Natural killer cell treated with Interleukin-12 subunit alpha and Interleukin-12 subunit beta and Interleukin-15 and Interleukin-18, amount 100 ng/mL, for 72 hours (primary cell): Measurements from ENCODE around the gene PCAT6. TPM values are rescaled to one million over a fixed set of nuclear protein-coding genes. Genes with fewer than 3 reads are reported as not detected.
"Not testable (repeated sequence)": the region's sequence is repeated elsewhere in the genome, so short reads cannot be mapped to it uniquely, and the experiment has no call there.

ENCODE experiments used
- ATAC-seq, 2 donors: fragments of 150-1000 bp; cut with Tn5 transposase in 1 of 2; sonication (Bioruptor Pico), chemical (Tn5 transposase) in 1 of 2; 2 replicates each; pipeline ENCODE4 v1.10.0; 2021
- DNase-seq: peaks from one replicate; pipeline ENCODE4 v3.0.0; 2022; ENCODE audit warnings: low spot score
- H3K27ac Mint-ChIP-seq, 2 donors: 1 replicate in 1 of 2; 2 replicates in 1 of 2; pipeline ENCODE4 v1.8.0; 2022; ENCODE audit warnings: mixed read lengths in 2 of 2, mild to moderate bottlenecking in 1 of 2, moderate library complexity in 1 of 2
- H3K27me3 Mint-ChIP-seq, 2 donors: 1 replicate in 1 of 2; 2 replicates in 1 of 2; pipeline ENCODE4 v1.8.0; 2022; ENCODE audit warnings: mixed read lengths in 2 of 2
- H3K36me3 Mint-ChIP-seq: one replicate; pipeline ENCODE4 v1.8.0; 2022; ENCODE audit warnings: mixed read lengths
- H3K4me1 Mint-ChIP-seq, 2 donors: 1 replicate in 1 of 2; 2 replicates in 1 of 2; pipeline ENCODE4 v1.8.0; 2022; ENCODE audit warnings: low read depth in 2 of 2, mixed read lengths in 2 of 2, mild to moderate bottlenecking in 1 of 2
- H3K4me3 Mint-ChIP-seq: one replicate; pipeline ENCODE4 v1.8.0; 2022; ENCODE audit warnings: mixed read lengths
- H3K9me3 Mint-ChIP-seq: 2 replicates; pipeline ENCODE4 v1.8.0; 2022; ENCODE audit warnings: mixed read lengths
- total RNA-seq, 2 donors: library from RNA; stranded (reverse); gene quantifications; one replicate each; pipeline ENCODE4 v1.2.3, GENCODE V29; 2022

The PCAT6 gene
- total RNA-seq, 2 donors from 2014 or later: 1.0 to 1.4 TPM

DNA sequence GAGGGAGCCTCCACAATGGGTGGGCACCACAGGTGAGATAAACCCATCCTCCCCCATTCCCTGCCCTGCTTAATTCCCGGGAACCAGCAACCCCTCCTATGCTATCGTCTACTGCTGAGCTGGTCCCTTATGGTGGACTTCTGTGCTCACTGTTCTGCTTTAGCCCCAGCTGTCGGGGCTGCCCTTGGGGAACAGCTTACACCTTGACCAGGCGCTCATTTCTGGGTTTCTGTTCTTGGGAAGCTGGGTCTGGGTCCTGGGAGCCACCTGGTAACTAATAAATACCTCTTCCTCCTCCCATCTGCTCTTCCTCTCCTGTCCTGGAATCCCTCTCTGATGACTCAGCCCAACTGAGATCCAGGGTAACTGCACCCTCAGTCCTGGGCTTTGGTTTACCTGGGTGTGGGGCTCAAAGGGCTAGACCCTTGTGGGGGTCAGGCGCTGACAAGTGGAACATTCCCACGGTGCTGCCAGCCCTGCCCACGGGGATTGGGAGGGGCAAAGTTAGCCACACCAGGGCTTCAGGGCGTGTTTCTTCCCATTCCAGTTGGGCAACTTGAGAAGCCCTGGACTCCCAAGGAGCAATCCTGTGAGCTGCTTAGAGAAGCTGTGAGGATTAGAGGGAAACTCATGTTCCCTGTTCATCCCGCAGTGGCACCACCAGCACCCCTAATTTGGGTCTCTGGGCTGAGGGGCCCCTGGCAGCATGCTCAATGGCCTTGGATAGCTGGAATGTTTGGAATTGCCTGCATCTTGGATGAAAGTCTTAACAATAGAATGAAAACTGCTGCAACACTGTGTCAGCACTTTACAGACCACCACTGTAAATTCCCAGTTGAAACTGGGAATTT, 1.6 kb downstream of the PCAT6 start:
- Mint-ChIP-seq H3K9me3 (no peaks in the 10 kb centered on the region), H3K27me3 (peaks cover 0 to 8% of the 10 kb centered on the region in 2 donors), H3K4me3 (peak overlapping the region; percentile 89), H3K27ac (peak overlapping the region; percentile 80 to 89), H3K36me3 (no peaks in the 10 kb centered on the region), H3K4me1 (peaks cover 25 to 29% of the 10 kb centered on the region in 2 donors)
- ATAC-seq (no peak), DNase-seq (no peak)

DNA sequence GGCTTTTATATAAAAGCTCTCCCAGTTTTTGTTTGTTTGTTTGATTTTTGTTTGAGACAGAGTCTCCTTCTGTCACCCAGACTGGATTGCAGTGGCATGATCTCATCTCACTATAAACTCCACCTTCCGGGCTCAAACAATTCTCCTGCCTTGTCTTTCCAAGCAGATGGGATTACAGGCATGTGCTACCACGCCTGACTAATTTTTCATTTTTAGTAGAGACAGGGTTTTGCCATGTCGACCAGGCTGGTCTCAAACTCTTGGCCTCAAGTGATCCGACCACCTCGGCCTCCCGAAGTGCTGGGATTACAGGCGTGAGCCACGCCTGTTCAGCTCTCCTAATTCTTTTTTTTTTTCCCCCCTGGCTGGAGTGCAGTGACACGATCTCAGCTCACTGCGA, 4.4 kb downstream of the PCAT6 start:
- Mint-ChIP-seq H3K4me3 (no peak overlapping the region), H3K9me3 (no peaks in the 10 kb centered on the region), H3K27me3 (peaks cover 19 to 23% of the 10 kb centered on the region in 2 donors), H3K36me3 (no peaks in the 10 kb centered on the region), H3K4me1 (peaks cover 8 to 17% of the 10 kb centered on the region in 2 donors), H3K27ac (no peak overlapping the region)
- ATAC-seq: no peak
- DNase-seq: no peak

GRCh38 chr1:202818819-202819218, 8.1 kb downstream of the PCAT6 start:
- ATAC-seq (no peak), DNase-seq (no peak)
- Mint-ChIP-seq H3K36me3 (no peaks in the 10 kb centered on the region), H3K9me3 (no peaks in the 10 kb centered on the region), H3K4me3 (no peak overlapping the region), H3K4me1 (no peaks in the 10 kb centered on the region), H3K27ac (peak overlapping the region in 1 of 2 donors; percentile 6), H3K27me3 (peaks cover 23 to 24% of the 10 kb centered on the region in 2 donors)

DNA sequence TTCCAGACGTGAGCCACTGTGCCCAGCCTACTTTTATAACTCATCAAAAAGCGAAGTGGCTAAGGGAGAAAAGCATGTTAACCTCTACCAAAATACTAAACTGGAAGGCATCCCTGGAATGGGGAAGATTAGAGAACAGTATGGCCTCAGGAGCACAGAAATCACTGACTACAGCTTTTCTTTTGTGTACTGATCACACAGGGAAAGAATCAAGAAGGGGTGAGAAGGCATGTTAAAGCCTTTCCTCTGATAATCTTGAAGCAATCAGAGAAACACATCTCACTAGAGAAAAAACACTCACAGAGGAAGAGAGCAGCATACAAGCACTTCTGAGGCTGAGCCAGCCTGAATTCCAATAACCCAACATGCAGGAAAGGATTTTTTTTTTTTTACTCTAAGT, 10.7 kb downstream of the PCAT6 start:
- no peaks in the 10 kb centered on the region for H3K36me3 Mint-ChIP-seq
- H3K27me3 Mint-ChIP-seq: peaks cover 26 to 30% of the 10 kb centered on the region in 2 donors
- ATAC-seq (no peak), DNase-seq (no peak)
- no peaks in the 10 kb centered on the region for H3K4me1 Mint-ChIP-seq
- H3K27ac Mint-ChIP-seq: no peak overlapping the region
- H3K9me3 Mint-ChIP-seq: no peaks in the 10 kb centered on the region
- H3K4me3 Mint-ChIP-seq: no peak overlapping the region

DNA sequence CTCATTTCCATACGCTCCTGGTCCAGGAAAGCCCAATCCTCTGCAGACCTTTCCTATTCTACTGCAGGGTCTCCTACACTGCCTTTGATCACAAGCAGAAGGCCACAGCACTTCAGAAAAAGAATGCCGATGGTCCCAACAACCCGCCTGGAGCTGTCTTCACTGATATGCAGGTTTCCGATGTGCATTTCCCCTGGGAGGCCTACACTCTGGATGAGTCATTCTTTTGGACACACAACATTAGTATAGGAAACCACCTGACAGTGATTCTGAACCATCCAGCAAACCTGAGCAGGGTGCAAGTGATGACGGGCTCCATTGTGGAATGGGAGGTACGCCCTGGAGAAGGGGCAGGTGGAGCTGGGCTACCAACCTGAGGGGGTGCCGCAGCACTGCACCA, 15.0 kb downstream of the PCAT6 start:
- DNase-seq (no peak), ATAC-seq (no peak)
- Mint-ChIP-seq H3K4me1 (peaks cover under 1 to 8% of the 10 kb centered on the region in 2 donors), H3K27me3 (peaks cover 7 to 9% of the 10 kb centered on the region in 2 donors), H3K4me3 (no peak overlapping the region), H3K27ac (peak overlapping the region in 1 of 2 donors; percentile 12), H3K36me3 (no peaks in the 10 kb centered on the region), H3K9me3 (no peaks in the 10 kb centered on the region)

DNA sequence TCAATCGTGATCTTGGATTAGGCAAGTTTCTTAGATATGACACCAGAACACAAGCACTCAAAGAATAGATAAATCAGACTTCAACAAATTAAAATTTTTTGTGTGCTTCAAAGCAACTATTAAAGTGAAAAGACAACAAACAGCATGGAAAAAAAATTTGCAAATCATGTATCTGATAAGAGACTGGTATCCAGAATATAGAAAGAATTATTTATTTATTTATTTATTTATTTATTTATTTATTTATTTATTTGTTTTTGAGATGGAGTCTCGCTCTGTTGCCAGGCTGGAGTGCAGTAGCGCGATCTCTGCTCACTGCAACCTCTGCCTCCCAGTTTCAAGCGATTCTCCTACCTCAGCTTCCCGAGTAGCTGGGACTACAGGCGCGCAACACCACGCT, 18.5 kb downstream of the PCAT6 start:
- H3K4me3 Mint-ChIP-seq, DNase-seq, H3K9me3 Mint-ChIP-seq, ATAC-seq, H3K27ac Mint-ChIP-seq, H3K27me3 Mint-ChIP-seq, H3K36me3 Mint-ChIP-seq: not testable (repeated sequence)
- H3K4me1 Mint-ChIP-seq: peaks cover 16 to 19% of the 10 kb centered on the region in 2 donors

- ATAC-seq: no peak
- Mint-ChIP-seq H3K9me3 (no peaks in the 10 kb centered on the region), H3K36me3 (no peaks in the 10 kb centered on the region), H3K27me3 (no peaks in the 10 kb centered on the region), H3K27ac (peak overlapping the region in 1 of 2 donors; percentile 66), H3K4me1 (peaks cover 41 to 44% of the 10 kb centered on the region in 2 donors), H3K4me3 (no peak overlapping the region)
- DNase-seq: no peak
Measured at GRCh38 chr1:202831906-202832305, 21.2 kb downstream of the PCAT6 start.

GRCh38 chr1:202834771-202835547, 24.2 kb downstream of the PCAT6 start:
- Mint-ChIP-seq H3K36me3 (no peaks in the 10 kb centered on the region), H3K4me1 (peaks cover 43 to 58% of the 10 kb centered on the region in 2 donors), H3K27ac (peak overlapping the region; percentile 65 to 66), H3K9me3 (no peaks in the 10 kb centered on the region), H3K4me3 (peak overlapping the region; percentile 66), H3K27me3 (no peaks in the 10 kb centered on the region)
- DNase-seq (no peak), ATAC-seq (peak; percentile 29)

DNA sequence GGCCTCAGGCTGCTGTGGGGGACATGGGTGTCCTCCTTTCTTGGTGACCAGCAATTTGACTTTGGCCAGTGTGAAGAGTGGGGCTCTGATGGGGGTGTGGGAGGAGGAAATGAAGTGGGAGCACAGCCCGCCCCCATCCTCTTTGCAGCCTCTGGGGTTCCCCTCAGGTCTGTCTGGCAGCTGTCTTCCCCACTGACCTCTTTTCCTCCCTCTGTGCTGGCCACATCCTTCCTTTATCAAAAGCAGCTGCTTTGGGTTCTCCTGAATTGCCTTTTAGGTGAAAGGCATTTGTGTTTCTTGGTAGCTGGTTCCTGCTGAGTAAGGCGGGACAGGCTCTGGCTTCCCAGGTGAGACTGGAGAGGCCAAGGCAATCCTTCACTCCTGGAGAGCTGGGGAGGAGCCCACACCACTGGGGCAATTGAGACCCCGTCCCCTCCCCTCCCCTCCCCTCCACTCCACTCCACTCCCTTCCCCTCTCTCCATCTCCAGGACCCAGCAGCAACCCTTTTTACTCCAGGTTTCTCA, 24.9 kb downstream of the PCAT6 start:
- DNase-seq (peak; percentile 83), ATAC-seq (peak; percentile 89 to 91)
- Mint-ChIP-seq H3K9me3 (no peaks in the 10 kb centered on the region), H3K4me1 (peaks cover 43 to 58% of the 10 kb centered on the region in 2 donors), H3K36me3 (no peaks in the 10 kb centered on the region), H3K4me3 (peak overlapping the region; percentile 66), H3K27me3 (no peaks in the 10 kb centered on the region), H3K27ac (peak overlapping the region; percentile 65 to 66)

DNA sequence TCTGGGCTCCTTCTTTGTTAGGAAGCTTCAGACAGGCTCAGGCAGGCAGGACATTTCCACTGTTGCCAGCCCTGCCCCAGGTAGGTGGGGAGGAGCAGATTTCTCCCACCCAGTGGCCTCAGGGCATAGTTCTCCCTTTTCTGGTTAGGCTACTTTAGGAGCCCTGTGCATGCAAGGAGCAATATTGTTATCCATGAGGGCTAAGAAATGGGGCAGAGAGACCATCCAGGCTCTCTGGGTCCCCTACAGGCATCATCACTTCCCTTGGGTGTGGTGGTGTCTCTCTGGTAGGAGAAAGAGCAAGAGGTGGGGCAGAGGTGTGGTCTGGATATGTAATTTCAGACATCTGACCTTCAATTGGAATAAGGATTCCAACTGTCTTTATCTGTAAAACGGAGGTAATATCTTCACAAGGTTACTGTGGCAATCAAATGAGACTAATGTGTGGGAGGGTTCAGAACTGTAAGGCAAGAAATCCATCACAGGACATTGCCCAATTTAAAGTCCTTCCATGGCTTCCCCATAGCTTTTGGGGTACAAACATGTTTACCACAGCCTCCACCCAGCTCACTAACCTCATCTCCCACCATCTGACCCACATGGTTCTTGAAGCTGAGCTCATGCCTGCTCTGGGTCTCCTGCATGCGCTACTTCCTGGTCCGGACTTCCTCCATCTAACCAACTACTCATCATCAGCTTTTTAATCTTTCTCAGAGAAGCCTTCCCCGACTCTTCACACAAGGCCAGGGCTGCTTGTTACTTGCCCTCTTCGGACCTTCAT, 26.1 kb downstream of the PCAT6 start:
- peak overlapping the region; percentile 65 to 66 for H3K27ac Mint-ChIP-seq
- ATAC-seq: peak; percentile 49 to 77
- no peaks in the 10 kb centered on the region for H3K36me3 Mint-ChIP-seq
- H3K27me3 Mint-ChIP-seq: no peaks in the 10 kb centered on the region
- H3K4me1 Mint-ChIP-seq: peaks cover 46 to 47% of the 10 kb centered on the region in 2 donors
- H3K4me3 Mint-ChIP-seq: peak overlapping the region; percentile 66
- no peaks in the 10 kb centered on the region for H3K9me3 Mint-ChIP-seq
- DNase-seq: peak; percentile 67

- H3K27ac Mint-ChIP-seq: peak overlapping the region; percentile 65 to 66
- peak overlapping the region; percentile 48 for H3K4me3 Mint-ChIP-seq
- H3K9me3 Mint-ChIP-seq: no peaks in the 10 kb centered on the region
- ATAC-seq: no peak
- H3K36me3 Mint-ChIP-seq: no peaks in the 10 kb centered on the region
- H3K4me1 Mint-ChIP-seq: peaks cover 46 to 49% of the 10 kb centered on the region in 2 donors
- DNase-seq: no peak
- H3K27me3 Mint-ChIP-seq: no peaks in the 10 kb centered on the region
Measured at GRCh38 chr1:202837746-202838262, 27.1 kb downstream of the PCAT6 start.

DNA sequence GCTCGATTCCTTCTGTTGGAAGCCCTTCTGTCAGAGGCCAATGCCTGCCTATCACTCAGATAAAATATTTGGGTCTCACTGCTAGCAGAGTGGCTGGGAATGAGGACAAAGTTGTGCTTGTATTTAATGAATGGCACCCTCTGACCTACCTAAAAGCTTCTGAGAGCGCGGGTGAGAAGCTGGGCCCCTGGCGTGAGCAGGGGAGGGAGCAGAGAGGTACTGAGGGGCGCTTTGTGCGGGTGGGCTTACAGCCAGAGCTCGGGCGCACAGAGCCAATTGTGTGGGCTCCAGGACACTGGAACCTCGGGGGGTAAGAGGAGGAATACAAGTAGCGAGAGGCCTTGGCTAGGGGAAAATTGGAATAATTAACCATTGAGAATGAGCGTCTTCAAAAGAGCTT, 32.3 kb downstream of the PCAT6 start:
- no peaks in the 10 kb centered on the region for H3K27me3 Mint-ChIP-seq
- H3K27ac Mint-ChIP-seq: peak overlapping the region in 1 of 2 donors; percentile 78
- ATAC-seq (no peak), DNase-seq (no peak)
- no peak overlapping the region for H3K4me3 Mint-ChIP-seq
- H3K4me1 Mint-ChIP-seq: peaks cover 10 to 21% of the 10 kb centered on the region in 2 donors
- H3K9me3 Mint-ChIP-seq: no peaks in the 10 kb centered on the region
- H3K36me3 Mint-ChIP-seq: no peaks in the 10 kb centered on the region

GRCh38 chr1:202844259-202844658, 33.5 kb downstream of the PCAT6 start:
- Mint-ChIP-seq H3K36me3 (no peaks in the 10 kb centered on the region), H3K4me1 (peaks cover 10 to 24% of the 10 kb centered on the region in 2 donors), H3K27ac (no peak overlapping the region), H3K4me3 (no peak overlapping the region), H3K9me3 (no peaks in the 10 kb centered on the region), H3K27me3 (no peaks in the 10 kb centered on the region)
- DNase-seq (no peak), ATAC-seq (no peak)
